Type B pancreatic cell (in vitro differentiated cells): Measurements from ENCODE around the gene LIMA1. TPM values are rescaled to one million over a fixed set of nuclear protein-coding genes. Genes with fewer than 3 reads are reported as not detected.

Experiments used
- DNase-seq: peaks from one replicate; pipeline ENCODE4 v3.0.0; 2021; ENCODE audit warnings: mixed read lengths; ENCODE audit not compliant: unreplicated experiment; ENCODE audit errors: extremely low spot score
- H3K27ac Mint-ChIP-seq: 2 replicates; pipeline ENCODE4 v1.8.0; 2021; ENCODE audit warnings: mild to moderate bottlenecking, mixed read lengths
- H3K27me3 Mint-ChIP-seq: 2 replicates; pipeline ENCODE4 v1.8.0; 2021; ENCODE audit warnings: mixed read lengths
- H3K36me3 Mint-ChIP-seq: 2 replicates; pipeline ENCODE4 v1.8.0; 2021; ENCODE audit warnings: mixed read lengths
- H3K4me1 Mint-ChIP-seq: one replicate; pipeline ENCODE4 v1.8.0; 2021; ENCODE audit warnings: mixed read lengths; ENCODE audit not compliant: unreplicated experiment
- H3K4me3 Mint-ChIP-seq: 2 replicates; pipeline ENCODE4 v1.8.0; 2021; ENCODE audit warnings: mild to moderate bottlenecking, mixed read lengths
- H3K9me3 Mint-ChIP-seq: 2 replicates; pipeline ENCODE4 v1.8.0; 2021; ENCODE audit warnings: mixed read lengths
- CTCF ChIP-seq: fragments of 200-600 bp; sonication (generic); conservative IDR thresholded peaks from 2 replicates; pipeline ENCODE4 v1.5.0; 2021; ENCODE audit warnings: antibody characterized with exemption, mild to moderate bottlenecking
- total RNA-seq: library from RNA; stranded (reverse); gene quantifications from 2 replicates; pipeline ENCODE4 v1.2.1, GENCODE V29; 2021; ENCODE audit warnings: low replicate concordance

LIMA1 gene
- total RNA-seq, 1 donor from 2014 or later: 54.4 TPM

- H3K4me3 Mint-ChIP-seq: no peak overlapping the region
- H3K36me3 Mint-ChIP-seq: peaks cover 28% of the 10 kb centered on the region
These were observed 86.0 kb downstream of the LIMA1 start for GRCh38 chr12:50197297-50197727.

GRCh38 chr12:50196537-50196936 lies 86.8 kb downstream of the LIMA1 start:
- TF ChIP-seq CTCF: no peak
- Mint-ChIP-seq H3K4me1 (no peaks in the 10 kb centered on the region), H3K27ac (peak overlapping the region; percentile 31), H3K36me3 (peaks cover 27% of the 10 kb centered on the region), H3K9me3 (no peaks in the 10 kb centered on the region), H3K4me3 (no peak overlapping the region), H3K27me3 (no peaks in the 10 kb centered on the region)
- DNase-seq: no peak

More at GRCh38 chr12:50197297-50197727, 86.0 kb downstream of the LIMA1 start:
- no peak for DNase-seq
- TF ChIP-seq CTCF: no peak
- Mint-ChIP-seq H3K27me3 (no peaks in the 10 kb centered on the region), H3K9me3 (no peaks in the 10 kb centered on the region), H3K27ac (peak overlapping the region; percentile 31), H3K4me1 (peaks cover under 1% of the 10 kb centered on the region)

- Mint-ChIP-seq H3K9me3 (no peaks in the 10 kb centered on the region), H3K4me3 (no peak overlapping the region), H3K4me1 (no peaks in the 10 kb centered on the region), H3K27ac (no peak overlapping the region), H3K36me3 (peaks cover 24% of the 10 kb centered on the region), H3K27me3 (no peaks in the 10 kb centered on the region)
- no peak for DNase-seq
- no peak for TF ChIP-seq CTCF
These were observed 87.5 kb downstream of the LIMA1 start for GRCh38 chr12:50195832-50196231.

- H3K4me1 Mint-ChIP-seq: peaks cover 10% of the 10 kb centered on the region
- TF ChIP-seq CTCF: no peak
- peaks cover 16% of the 10 kb centered on the region for H3K36me3 Mint-ChIP-seq
- H3K9me3 Mint-ChIP-seq: no peaks in the 10 kb centered on the region
- DNase-seq: no peak
- no peak overlapping the region for H3K4me3 Mint-ChIP-seq
- H3K27ac Mint-ChIP-seq: no peak overlapping the region
- no peaks in the 10 kb centered on the region for H3K27me3 Mint-ChIP-seq
These were observed 90.4 kb downstream of the LIMA1 start for GRCh38 chr12:50192908-50193307.

DNA sequence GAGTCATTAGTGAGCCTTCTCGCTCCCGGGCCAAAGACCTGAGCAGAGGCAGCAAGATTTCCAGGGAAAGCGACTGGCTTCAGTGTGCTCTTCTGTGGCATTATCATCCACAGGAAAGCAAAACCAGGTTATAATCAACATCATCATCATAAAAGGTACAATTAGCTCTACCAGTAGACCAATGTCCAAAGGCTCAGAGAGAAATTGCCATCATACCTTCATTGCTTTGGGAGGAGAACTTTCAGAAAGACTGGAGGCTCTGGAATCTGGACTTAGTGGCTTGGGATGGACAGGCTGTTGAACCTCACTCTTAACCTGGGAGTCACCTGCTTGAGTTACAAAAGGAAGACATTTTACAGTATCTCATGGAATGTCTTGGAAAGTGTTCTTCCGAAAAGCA lies 91.1 kb downstream of the LIMA1 start:
- Mint-ChIP-seq H3K27ac (no peak overlapping the region), H3K4me1 (peaks cover 11% of the 10 kb centered on the region), H3K4me3 (no peak overlapping the region), H3K27me3 (no peaks in the 10 kb centered on the region), H3K36me3 (peaks cover 16% of the 10 kb centered on the region), H3K9me3 (no peaks in the 10 kb centered on the region)
- no peak for DNase-seq
- TF ChIP-seq CTCF: no peak

DNA sequence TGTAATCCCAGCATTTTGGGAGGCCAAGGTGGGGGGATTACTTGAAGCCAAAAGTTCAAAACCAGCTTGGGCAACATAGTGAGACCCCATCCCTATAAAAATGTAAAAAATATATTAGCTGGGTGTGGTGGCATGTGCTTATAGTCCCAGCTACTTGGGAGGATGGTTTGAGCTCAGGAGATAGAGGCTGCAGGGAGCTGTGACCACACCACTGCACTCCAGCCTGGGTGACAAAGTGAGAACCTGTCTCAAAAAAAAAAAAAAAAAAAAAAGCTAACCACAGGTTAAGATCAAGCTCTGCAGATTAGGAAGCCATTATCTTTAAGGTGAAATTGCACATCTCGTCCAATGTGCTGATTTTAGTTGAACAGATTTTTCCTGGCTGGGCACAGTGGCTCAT lies 92.5 kb downstream of the LIMA1 start:
- TF ChIP-seq CTCF: no peak
- Mint-ChIP-seq H3K27me3 (no peaks in the 10 kb centered on the region), H3K4me3 (no peak overlapping the region), H3K4me1 (peaks cover 15% of the 10 kb centered on the region), H3K36me3 (peaks cover 12% of the 10 kb centered on the region), H3K9me3 (no peaks in the 10 kb centered on the region), H3K27ac (no peak overlapping the region)
- DNase-seq: no peak
